Activated T-helper 1 cell treated with Interleukin-2 at 50 U/mL for 16 hours (primary cell): Measurements from ENCODE around the gene IRF4.
"Not testable (repeated sequence)": the region's sequence is repeated elsewhere in the genome, so short reads cannot be mapped to it uniquely, and the experiment has no call there.

Experiments
- DNase-seq: peaks from one replicate; pipeline ENCODE4 v3.0.0-alpha.2; 2020; ENCODE audit warnings: low read depth

The IRF4 gene

GRCh38 chr6:366389-367297 lies 24.9 kb upstream of the IRF4 start:
- DNase-seq: no peak

GRCh38 chr6:367298-367794 lies 24.2 kb upstream of the IRF4 start:
- DNase-seq: no peak

- no peak for DNase-seq
Observed at GRCh38 chr6:367891-368630, 23.5 kb upstream of the IRF4 start.

- DNase-seq: no peak
Observed at GRCh38 chr6:369559-370431, 21.8 kb upstream of the IRF4 start.

GRCh38 chr6:370555-370954 lies 21.0 kb upstream of the IRF4 start:
- DNase-seq: no peak

GRCh38 chr6:371851-372250 lies 19.7 kb upstream of the IRF4 start:
- not testable (repeated sequence) for DNase-seq

- DNase-seq: no peak
Observed at GRCh38 chr6:372336-372911, 19.1 kb upstream of the IRF4 start.

- no peak for DNase-seq
Observed at GRCh38 chr6:373031-373430, 18.5 kb upstream of the IRF4 start.

GRCh38 chr6:373773-374724 lies 17.5 kb upstream of the IRF4 start:
- no peak for DNase-seq

GRCh38 chr6:374956-375355 lies 16.6 kb upstream of the IRF4 start:
- no peak for DNase-seq

GRCh38 chr6:376827-377640 lies 14.5 kb upstream of the IRF4 start:
- DNase-seq: no peak

- DNase-seq: not testable (repeated sequence)
Observed at GRCh38 chr6:377641-378020, 13.9 kb upstream of the IRF4 start.

- DNase-seq: no peak
Observed at GRCh38 chr6:378090-378957, 13.2 kb upstream of the IRF4 start.

- DNase-seq: no peak
Observed at GRCh38 chr6:378958-379409, 12.6 kb upstream of the IRF4 start.

GRCh38 chr6:379410-380181 lies 12.0 kb upstream of the IRF4 start:
- DNase-seq: no peak

- no peak for DNase-seq
Observed at GRCh38 chr6:380234-381218, 11.0 kb upstream of the IRF4 start.
